Panc1 (cell line): ENCODE results near the gene TINAG. TPM values are rescaled to one million over a fixed set of nuclear protein-coding genes. Genes with fewer than 3 reads are reported as not detected.

Experiments
- ATAC-seq: fragments of 200-7000 bp; cut with Tn5 transposase; 2 replicates; pipeline ENCODE4 v1.9.1; 2020; ENCODE audit warnings: mild to moderate bottlenecking, moderate library complexity
- BruUV-seq: library from RNA; stranded (reverse); fragments of 400-500 nt; replicated peaks from 2 replicates; lab custom pipeline; 2021; lab: Mats Ljungman, UMichigan
- CTCF ChIA-PET: fragments of 300-600 bp; sonication (Branson Sonifier 250); formaldehyde crosslinking; loops from one replicate; lab custom pipeline; 2022; ENCODE audit warnings: antibody characterized with exemption; lab: Charles Lee
- POLR2A ChIA-PET: fragments of 300-600 bp; sonication (Branson Sonifier 250); formaldehyde crosslinking; loops from one replicate; lab custom pipeline; 2022; ENCODE audit warnings: antibody characterized with exemption; lab: Charles Lee
- DNase-seq: peaks from one replicate; pipeline ENCODE4 v3.0.0-alpha.2; 2010; ENCODE audit warnings: low read depth, low spot score
- H3K27ac ChIP-seq: 2 replicates; pipeline ENCODE4 v1.5.1; 2011; ENCODE audit warnings: mild to moderate bottlenecking, low read length, inconsistent platforms
- H3K27me3 ChIP-seq: fragments of 200-500 bp; sonication (Bioruptor generic); 2 replicates; pipeline ENCODE4 v1.6.0; 2014; ENCODE audit warnings: low read length, inconsistent platforms; ENCODE audit not compliant: control insufficient read depth, insufficient read depth
- H3K36me3 ChIP-seq: fragments of 200-500 bp; sonication (Bioruptor generic); 2 replicates; pipeline ENCODE4 v1.5.1; 2014; ENCODE audit warnings: inconsistent platforms, mild to moderate bottlenecking, low read length, moderate library complexity; ENCODE audit not compliant: control insufficient read depth, insufficient read depth
- H3K4me1 ChIP-seq: 2 replicates; pipeline ENCODE4 v1.5.1; 2011; ENCODE audit warnings: inconsistent platforms, mild to moderate bottlenecking, low read length, moderate library complexity; ENCODE audit not compliant: control insufficient read depth, insufficient read depth
- H3K4me3 ChIP-seq, 2 experiments: 2 replicates each; pipeline ENCODE4 v1.5.1; 2011 to 2012; ENCODE audit warnings: low read depth in 2 of 2, low read length in 2 of 2, mild to moderate bottlenecking in 2 of 2, inconsistent platforms in 1 of 2, moderate library complexity in 1 of 2
- H3K9me3 ChIP-seq: fragments of 200-500 bp; sonication (Bioruptor generic); 2 replicates; pipeline ENCODE4 v1.5.1; 2014; ENCODE audit warnings: low read depth, mild to moderate bottlenecking, inconsistent platforms, low read length, moderate library complexity; ENCODE audit not compliant: control insufficient read depth, insufficient read depth
- CTCF ChIP-seq: fragments of 450-650 bp; IDR thresholded peaks from 2 replicates; pipeline ENCODE4 v1.5.1; 2017; ENCODE audit warnings: mild to moderate bottlenecking
- POLR2AphosphoS5 ChIP-seq: IDR thresholded peaks from 2 replicates; pipeline ENCODE4 v1.6.1; 2012; ENCODE audit warnings: mild to moderate bottlenecking, low read depth, low read length, moderate library complexity
- REST ChIP-seq, 2 experiments: IDR thresholded peaks; 2 replicates each; pipeline ENCODE4 v1.6.1; 2011 to 2012; ENCODE audit warnings: low read depth in 2 of 2, control low read depth in 1 of 2, low read length in 1 of 2, mild to moderate bottlenecking in 1 of 2, moderate library complexity in 1 of 2; ENCODE audit not compliant: insufficient read depth in 1 of 2
- SIN3A ChIP-seq: IDR thresholded peaks from 2 replicates; pipeline ENCODE4 v1.6.1; 2012; ENCODE audit warnings: low read depth, mild to moderate bottlenecking, low read length, moderate library complexity, borderline replicate concordance; ENCODE audit not compliant: insufficient read depth
- TCF7L2 ChIP-seq: IDR thresholded peaks from 2 replicates; pipeline ENCODE4 v1.6.1; 2011; ENCODE audit warnings: mild to moderate bottlenecking, low read depth, low read length, inconsistent platforms
- in situ Hi-C: cut with HindIII; loops from 2 replicates; pipeline ENCODE4 v1.10.0; 2016; ENCODE audit warnings: low sequenced_read_pairs, low pct_unique_long_range_greater_than_20kb
- intact Hi-C: fragments of 100-400 bp; cut with micrococcal nuclease; formaldehyde crosslinking; loops from one replicate; pipeline ENCODE4 v1.10.0; 2022; ENCODE audit not compliant: unreplicated experiment
- total RNA-seq: library from RNA; stranded (reverse); gene quantifications from one replicate; pipeline ENCODE4 v1.2.1, GENCODE V29; 2021; ENCODE audit not compliant: unreplicated experiment

Gene TINAG
- total RNA-seq, 1 experiment from 2014 or later: not detected

- DNase-seq (no peak), ATAC-seq (no peak)
- Histone ChIP-seq H3K27me3 (no peaks in the 10 kb centered on the region), H3K4me3 (no peak overlapping the region), H3K9me3 (no peaks in the 10 kb centered on the region), H3K4me1 (no peaks in the 10 kb centered on the region), H3K36me3 (no peaks in the 10 kb centered on the region), H3K27ac (no peak overlapping the region)
- BruUV-seq: no TSS peak
- TF ChIP-seq CTCF (no peak), REST (IDR thresholded peaks at IDR 0.05; ENCODE audit: insufficient read depth in 1 of 2, low read depth in 2 of 2, low read length in 1 of 2) (no peak), SIN3A (no peak), POLR2AphosphoS5 (no peak), TCF7L2 (no peak)
- intact Hi-C loops: no loop called here
- in situ Hi-C loops: no loop called here
- ChIA-PET CTCF (no interaction called here), POLR2A (no interaction called here)
These were observed 119.2 kb downstream of the TINAG start for GRCh38 chr6:54427396-54427937.

- DNase-seq (no peak), ATAC-seq (no peak)
- intact Hi-C loops: no loop called here
- H3K27ac ChIP-seq: no peak overlapping the region
- no peaks in the 10 kb centered on the region for H3K27me3 ChIP-seq
- ChIA-PET CTCF (no interaction called here), POLR2A (no interaction called here)
- no peaks in the 10 kb centered on the region for H3K9me3 ChIP-seq
- no peak overlapping the region for H3K4me3 ChIP-seq
- in situ Hi-C loops: no loop called here
- BruUV-seq: no TSS peak
- no peaks in the 10 kb centered on the region for H3K36me3 ChIP-seq
- no peaks in the 10 kb centered on the region for H3K4me1 ChIP-seq
- TF ChIP-seq TCF7L2 (no peak), POLR2AphosphoS5 (no peak), REST (IDR thresholded peaks at IDR 0.05; ENCODE audit: insufficient read depth in 1 of 2, low read depth in 2 of 2, low read length in 1 of 2) (no peak), CTCF (no peak), SIN3A (no peak)
These were observed 120.2 kb downstream of the TINAG start for GRCh38 chr6:54428431-54428830.
